ENCODE data around the gene GPR139. TPM values are rescaled to one million over a fixed set of nuclear protein-coding genes. Genes with fewer than 3 reads are reported as not detected.

GPR139 gene
- total RNA-seq, 2 donors from 2014 or later, result not detected

GRCh38 chr16:20089246-20089965, 15.7 kb upstream of the GPR139 start:
- Histone ChIP-seq H3K9me3 (no peaks in the 10 kb centered on the region), H3K36me3 (no peaks in the 10 kb centered on the region), H3K4me3 (no peak overlapping the region), H3K27ac (no peak overlapping the region), H3K4me1 (ENCODE audit: control insufficient read depth in 1 of 2, low read depth in 2 of 2) (no peaks in the 10 kb centered on the region), H3K27me3 (replicated peaks; ENCODE audit: insufficient read depth) (no peaks in the 10 kb centered on the region)
- DNase-seq (ENCODE audit: low spot score) (no peak), ATAC-seq (ENCODE audit: insufficient number of reproducible peaks, low FRiP score, low read depth) (no peak)
- TF ChIP-seq CTCF (IDR thresholded peaks at IDR 0.05), result no peak

GRCh38 chr16:20084624-20085226, 11.0 kb upstream of the GPR139 start:
- no peak for ATAC-seq (ENCODE audit: insufficient number of reproducible peaks, low FRiP score, low read depth)
- Histone ChIP-seq H3K4me1 (ENCODE audit: control insufficient read depth in 1 of 2, low read depth in 2 of 2) (no peaks in the 10 kb centered on the region), H3K27ac (no peak overlapping the region), H3K4me3 (no peak overlapping the region), H3K9me3 (no peaks in the 10 kb centered on the region), H3K36me3 (no peaks in the 10 kb centered on the region), H3K27me3 (replicated peaks; ENCODE audit: insufficient read depth) (no peaks in the 10 kb centered on the region)
- no peak for DNase-seq (ENCODE audit: low spot score)
- no peak for TF ChIP-seq CTCF (IDR thresholded peaks at IDR 0.05)

- DNase-seq (ENCODE audit: low spot score) (no peak), ATAC-seq (ENCODE audit: insufficient number of reproducible peaks, low FRiP score, low read depth) (no peak)
- Histone ChIP-seq H3K27me3 (replicated peaks; ENCODE audit: insufficient read depth) (no peaks in the 10 kb centered on the region), H3K4me3 (no peak overlapping the region), H3K9me3 (no peaks in the 10 kb centered on the region), H3K36me3 (no peaks in the 10 kb centered on the region), H3K4me1 (ENCODE audit: control insufficient read depth in 1 of 2, low read depth in 2 of 2) (no peaks in the 10 kb centered on the region), H3K27ac (no peak overlapping the region)
- TF ChIP-seq CTCF (IDR thresholded peaks at IDR 0.05), result no peak
Observed at GRCh38 chr16:20079106-20079505, 5.4 kb upstream of the GPR139 start.

GRCh38 chr16:20075243-20075642, 1.6 kb upstream of the GPR139 start:
- Histone ChIP-seq H3K27ac (no peak overlapping the region), H3K36me3 (no peaks in the 10 kb centered on the region)
- no peak for ATAC-seq (ENCODE audit: insufficient number of reproducible peaks, low FRiP score, low read depth)

More at GRCh38 chr16:20075243-20075642, 1.6 kb upstream of the GPR139 start:
- Histone ChIP-seq H3K27me3 (replicated peaks; ENCODE audit: insufficient read depth) (no peaks in the 10 kb centered on the region), H3K4me3 (no peak overlapping the region), H3K9me3 (no peaks in the 10 kb centered on the region), H3K4me1 (ENCODE audit: control insufficient read depth in 1 of 2, low read depth in 2 of 2) (no peaks in the 10 kb centered on the region)
- no peak for TF ChIP-seq CTCF (IDR thresholded peaks at IDR 0.05)
- DNase-seq (ENCODE audit: low spot score), result no peak

Measured in thoracic aorta (tissue), 2 donors.